Brain microvascular endothelial cell (primary cell): ENCODE measurements around the gene KIAA1328.
"Not testable (repeated sequence)": the region's sequence is repeated elsewhere in the genome, so short reads cannot be mapped to it uniquely, and the experiment has no call there.

Source experiments
- DNase-seq: peaks from one replicate; pipeline ENCODE4 v3.0.0-alpha.2; 2020
- H3K27ac ChIP-seq: fragments of 250-450 bp; sonication (Bioruptor Pico); 2 replicates; pipeline ENCODE4 v1.5.1; 2020; ENCODE audit warnings: mild to moderate bottlenecking, moderate library complexity
- H3K27me3 ChIP-seq: fragments of 250-450 bp; sonication (Bioruptor Pico); replicated peaks from 2 replicates; pipeline ENCODE4 v1.5.1; 2020; ENCODE audit warnings: mild to moderate bottlenecking
- H3K36me3 ChIP-seq: fragments of 250-450 bp; sonication (Bioruptor Pico); replicated peaks from 2 replicates; pipeline ENCODE4 v1.5.1; 2020; ENCODE audit warnings: mild to moderate bottlenecking
- H3K4me3 ChIP-seq: 2 replicates; pipeline ENCODE4 v1.5.1; 2011; ENCODE audit warnings: low read depth, mild to moderate bottlenecking, control low read depth, low read length, moderate library complexity
- CTCF ChIP-seq: IDR thresholded peaks from 2 replicates; pipeline ENCODE4 v1.5.1; 2011; ENCODE audit warnings: low read depth, mild to moderate bottlenecking, moderate library complexity, low read length, control low read depth, inconsistent platforms; ENCODE audit errors: missing control alignments
- in situ Hi-C: cut with HindIII; loops from 2 replicates; pipeline ENCODE4 v1.10.0; 2017; ENCODE audit warnings: low sequenced_read_pairs, low pct_ligation_motif_present

The KIAA1328 gene

GRCh38 chr18:37162551-37162950, 333.6 kb downstream of the KIAA1328 start:
- H3K27ac ChIP-seq: no peak overlapping the region
- in situ Hi-C loops: no loop called here
- DNase-seq: no peak
- H3K36me3 ChIP-seq: no peaks in the 10 kb centered on the region
- H3K4me3 ChIP-seq: no peak overlapping the region
- H3K27me3 ChIP-seq: no peaks in the 10 kb centered on the region
- TF ChIP-seq CTCF: no peak

- in situ Hi-C loops: no loop called here
- DNase-seq: no peak
- H3K27ac ChIP-seq: no peak overlapping the region
- TF ChIP-seq CTCF: no peak
- H3K4me3 ChIP-seq: no peak overlapping the region
- H3K27me3 ChIP-seq: no peaks in the 10 kb centered on the region
- H3K36me3 ChIP-seq: no peaks in the 10 kb centered on the region
Measured at GRCh38 chr18:37163119-37163518, 334.2 kb downstream of the KIAA1328 start.

- in situ Hi-C loops: no loop called here
- Histone ChIP-seq H3K36me3 (no peaks in the 10 kb centered on the region), H3K4me3 (no peak overlapping the region), H3K27ac (no peak overlapping the region), H3K27me3 (no peaks in the 10 kb centered on the region)
- no peak for TF ChIP-seq CTCF
- DNase-seq: no peak
Measured at GRCh38 chr18:37166491-37166890, 337.6 kb downstream of the KIAA1328 start.

- H3K27ac ChIP-seq, H3K36me3 ChIP-seq, H3K27me3 ChIP-seq, DNase-seq, H3K4me3 ChIP-seq, in situ Hi-C loops: not testable (repeated sequence)
- TF ChIP-seq CTCF: peak; percentile 15
Measured at GRCh38 chr18:37166966-37167365, 338.0 kb downstream of the KIAA1328 start.

- TF ChIP-seq CTCF: no peak
- Histone ChIP-seq H3K36me3 (no peaks in the 10 kb centered on the region), H3K27ac (no peak overlapping the region), H3K4me3 (no peak overlapping the region), H3K27me3 (no peaks in the 10 kb centered on the region)
- no peak for DNase-seq
- in situ Hi-C loops: no loop called here
Measured at GRCh38 chr18:37170984-37171383, 342.1 kb downstream of the KIAA1328 start.

- no peak for TF ChIP-seq CTCF
Measured at GRCh38 chr18:37173384-37173783, 344.5 kb downstream of the KIAA1328 start.

More at GRCh38 chr18:37173384-37173783, 344.5 kb downstream of the KIAA1328 start:
- in situ Hi-C loops: no loop called here
- Histone ChIP-seq H3K27me3 (no peaks in the 10 kb centered on the region), H3K27ac (no peak overlapping the region), H3K36me3 (no peaks in the 10 kb centered on the region), H3K4me3 (no peak overlapping the region)
- DNase-seq: no peak
